Duodenal mucosa (tissue), 2 donors: ENCODE measurements around the gene MSGN1.

Experiments
- H3K27ac ChIP-seq: one replicate; pipeline ENCODE4 v1.7.0; 2013; ENCODE audit warnings: low read depth, low read length
- H3K27me3 ChIP-seq, 2 donors: one replicate each; pipeline ENCODE4 v1.7.0; 2013; ENCODE audit warnings: low read length in 2 of 2, control low read depth in 1 of 2; ENCODE audit not compliant: insufficient read depth in 2 of 2, control insufficient read depth in 1 of 2
- H3K36me3 ChIP-seq, 2 donors: one replicate each; pipeline ENCODE4 v1.7.0; 2013; ENCODE audit warnings: low read length in 2 of 2, control low read depth in 1 of 2; ENCODE audit not compliant: insufficient read depth in 2 of 2, control insufficient read depth in 1 of 2
- H3K4me1 ChIP-seq, 2 donors: one replicate each; pipeline ENCODE4 v1.7.0; 2013; ENCODE audit warnings: low read length in 2 of 2, control low read depth in 1 of 2; ENCODE audit not compliant: insufficient read depth in 2 of 2, control insufficient read depth in 1 of 2
- H3K4me3 ChIP-seq, 2 donors: one replicate each; pipeline ENCODE4 v1.7.0; 2013; ENCODE audit warnings: low read length in 2 of 2, low read depth in 1 of 2
- H3K9ac ChIP-seq, 2 donors: one replicate each; pipeline ENCODE4 v1.7.0; 2013; ENCODE audit warnings: low read length in 2 of 2, low read depth in 1 of 2
- H3K9me3 ChIP-seq, 2 donors: one replicate each; pipeline ENCODE4 v1.7.0; 2013; ENCODE audit warnings: low read length in 2 of 2, control low read depth in 1 of 2; ENCODE audit not compliant: control insufficient read depth in 1 of 2

MSGN1 gene

GRCh38 chr2:17816396-17817245, at the start of gene MSGN1:
TSS of gene MSGN1 (plus strand) at chr2:17816460. CDS start at chr2:17816519, 59 bp downstream.
- no peak within 1 kb of the TSS for H3K27ac ChIP-seq
- no peaks in the 10 kb centered on the region for H3K9me3 ChIP-seq
- no peaks in the 10 kb centered on the region for H3K27me3 ChIP-seq
- no peaks in the 10 kb centered on the region for H3K36me3 ChIP-seq
- H3K4me1 ChIP-seq: peaks cover 0 to 4% of the 10 kb centered on the region in 2 donors
- no peak within 1 kb of the TSS for H3K9ac ChIP-seq
- H3K4me3 ChIP-seq: no peak within 1 kb of the TSS

- H3K4me1 ChIP-seq: no peaks in the 10 kb centered on the region
- H3K27me3 ChIP-seq: no peaks in the 10 kb centered on the region
- no peak overlapping the region for H3K4me3 ChIP-seq
- H3K27ac ChIP-seq: no peak overlapping the region
- no peaks in the 10 kb centered on the region for H3K9me3 ChIP-seq
- H3K9ac ChIP-seq: no peak overlapping the region
- peaks cover 3 to 10% of the 10 kb centered on the region in 2 donors for H3K36me3 ChIP-seq
Observed at GRCh38 chr2:17768894-17769293, 47.4 kb upstream of the MSGN1 start.

GRCh38 chr2:17771956-17772355, 44.3 kb upstream of the MSGN1 start:
- peaks cover 3 to 8% of the 10 kb centered on the region in 2 donors for H3K36me3 ChIP-seq
- no peaks in the 10 kb centered on the region for H3K4me1 ChIP-seq
- no peak overlapping the region for H3K27ac ChIP-seq
- no peak overlapping the region for H3K4me3 ChIP-seq
- H3K9ac ChIP-seq: no peak overlapping the region
- no peaks in the 10 kb centered on the region for H3K27me3 ChIP-seq
- H3K9me3 ChIP-seq: no peaks in the 10 kb centered on the region

- Histone ChIP-seq H3K27ac (no peak overlapping the region), H3K9ac (no peak overlapping the region), H3K4me1 (no peaks in the 10 kb centered on the region), H3K9me3 (no peaks in the 10 kb centered on the region), H3K4me3 (no peak overlapping the region), H3K27me3 (no peaks in the 10 kb centered on the region), H3K36me3 (peaks cover 3 to 7% of the 10 kb centered on the region in 2 donors)
Observed at GRCh38 chr2:17772532-17772931, 43.7 kb upstream of the MSGN1 start.

GRCh38 chr2:17780546-17780945, 35.7 kb upstream of the MSGN1 start:
- H3K9me3 ChIP-seq: no peaks in the 10 kb centered on the region
- no peak overlapping the region for H3K27ac ChIP-seq
- H3K4me1 ChIP-seq: no peaks in the 10 kb centered on the region
- no peak overlapping the region for H3K9ac ChIP-seq
- peaks cover 5 to 11% of the 10 kb centered on the region in 2 donors for H3K36me3 ChIP-seq
- H3K4me3 ChIP-seq: no peak overlapping the region
- no peaks in the 10 kb centered on the region for H3K27me3 ChIP-seq

- no peaks in the 10 kb centered on the region for H3K9me3 ChIP-seq
- H3K4me3 ChIP-seq: no peak overlapping the region
- peaks cover 5 to 11% of the 10 kb centered on the region in 2 donors for H3K36me3 ChIP-seq
- no peak overlapping the region for H3K9ac ChIP-seq
- no peaks in the 10 kb centered on the region for H3K27me3 ChIP-seq
- no peaks in the 10 kb centered on the region for H3K4me1 ChIP-seq
- no peak overlapping the region for H3K27ac ChIP-seq
Observed at GRCh38 chr2:17781482-17781881, 34.8 kb upstream of the MSGN1 start.

GRCh38 chr2:17786727-17787126, 29.5 kb upstream of the MSGN1 start:
- Histone ChIP-seq H3K4me3 (no peak overlapping the region), H3K27me3 (no peaks in the 10 kb centered on the region), H3K9ac (no peak overlapping the region), H3K4me1 (no peaks in the 10 kb centered on the region), H3K9me3 (no peaks in the 10 kb centered on the region), H3K27ac (no peak overlapping the region), H3K36me3 (peaks cover 0 to 3% of the 10 kb centered on the region in 2 donors)

- no peak overlapping the region for H3K4me3 ChIP-seq
- no peaks in the 10 kb centered on the region for H3K9me3 ChIP-seq
- no peak overlapping the region for H3K9ac ChIP-seq
- no peak overlapping the region for H3K27ac ChIP-seq
- H3K4me1 ChIP-seq: no peaks in the 10 kb centered on the region
- H3K27me3 ChIP-seq: no peaks in the 10 kb centered on the region
- no peaks in the 10 kb centered on the region for H3K36me3 ChIP-seq
Observed at GRCh38 chr2:17788773-17789172, 27.5 kb upstream of the MSGN1 start.

GRCh38 chr2:17790536-17790935, 25.7 kb upstream of the MSGN1 start:
- no peaks in the 10 kb centered on the region for H3K9me3 ChIP-seq
- H3K27me3 ChIP-seq: peaks cover 0 to 4% of the 10 kb centered on the region in 2 donors
- no peaks in the 10 kb centered on the region for H3K36me3 ChIP-seq
- H3K4me3 ChIP-seq: no peak overlapping the region
- H3K27ac ChIP-seq: no peak overlapping the region
- H3K9ac ChIP-seq: no peak overlapping the region
- H3K4me1 ChIP-seq: no peaks in the 10 kb centered on the region

GRCh38 chr2:17791121-17791816, 25.0 kb upstream of the MSGN1 start:
- H3K27me3 ChIP-seq: peaks cover 0 to 4% of the 10 kb centered on the region in 2 donors
- no peaks in the 10 kb centered on the region for H3K4me1 ChIP-seq
- no peaks in the 10 kb centered on the region for H3K9me3 ChIP-seq
- H3K27ac ChIP-seq: no peak overlapping the region
- H3K9ac ChIP-seq: no peak overlapping the region
- no peaks in the 10 kb centered on the region for H3K36me3 ChIP-seq
- no peak overlapping the region for H3K4me3 ChIP-seq
